Measurements from ENCODE around the gene ZNF683.

DNA sequence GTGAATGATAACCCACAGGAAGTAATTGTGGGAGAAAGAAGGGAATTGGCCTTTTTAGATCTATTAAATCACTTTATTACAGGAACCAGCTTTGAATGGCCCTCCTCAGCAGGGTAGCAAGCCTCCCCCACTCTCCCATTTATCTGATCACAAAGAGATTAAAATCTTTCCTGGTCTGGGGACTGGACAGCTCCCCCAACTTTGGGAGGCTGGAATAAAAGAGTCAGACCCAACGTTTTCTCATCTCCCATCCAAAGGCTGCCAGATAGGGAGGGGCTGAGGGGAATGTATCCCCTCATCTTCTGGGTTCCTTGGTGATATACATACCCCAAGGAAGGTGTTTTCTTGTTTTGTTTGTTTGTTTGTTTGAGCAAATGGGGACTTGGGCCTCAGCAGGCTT is 40.5 kb upstream of the ZNF683 start:
- TF ChIP-seq, protein P1, sequence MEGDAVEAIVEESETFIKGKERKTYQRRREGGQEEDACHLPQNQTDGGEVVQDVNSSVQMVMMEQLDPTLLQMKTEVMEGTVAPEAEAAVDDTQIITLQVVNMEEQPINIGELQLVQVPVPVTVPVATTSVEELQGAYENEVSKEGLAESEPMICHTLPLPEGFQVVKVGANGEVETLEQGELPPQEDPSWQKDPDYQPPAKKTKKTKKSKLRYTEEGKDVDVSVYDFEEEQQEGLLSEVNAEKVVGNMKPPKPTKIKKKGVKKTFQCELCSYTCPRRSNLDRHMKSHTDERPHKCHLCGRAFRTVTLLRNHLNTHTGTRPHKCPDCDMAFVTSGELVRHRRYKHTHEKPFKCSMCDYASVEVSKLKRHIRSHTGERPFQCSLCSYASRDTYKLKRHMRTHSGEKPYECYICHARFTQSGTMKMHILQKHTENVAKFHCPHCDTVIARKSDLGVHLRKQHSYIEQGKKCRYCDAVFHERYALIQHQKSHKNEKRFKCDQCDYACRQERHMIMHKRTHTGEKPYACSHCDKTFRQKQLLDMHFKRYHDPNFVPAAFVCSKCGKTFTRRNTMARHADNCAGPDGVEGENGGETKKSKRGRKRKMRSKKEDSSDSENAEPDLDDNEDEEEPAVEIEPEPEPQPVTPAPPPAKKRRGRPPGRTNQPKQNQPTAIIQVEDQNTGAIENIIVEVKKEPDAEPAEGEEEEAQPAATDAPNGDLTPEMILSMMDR (conservative IDR thresholded peaks at IDR 0.05) = no peak
- TF ChIP-seq EZH2 (IDR thresholded peaks at IDR 0.05; ENCODE audit: low read depth) = no peak
